ENCODE data around the gene IL12RB1.

DNA sequence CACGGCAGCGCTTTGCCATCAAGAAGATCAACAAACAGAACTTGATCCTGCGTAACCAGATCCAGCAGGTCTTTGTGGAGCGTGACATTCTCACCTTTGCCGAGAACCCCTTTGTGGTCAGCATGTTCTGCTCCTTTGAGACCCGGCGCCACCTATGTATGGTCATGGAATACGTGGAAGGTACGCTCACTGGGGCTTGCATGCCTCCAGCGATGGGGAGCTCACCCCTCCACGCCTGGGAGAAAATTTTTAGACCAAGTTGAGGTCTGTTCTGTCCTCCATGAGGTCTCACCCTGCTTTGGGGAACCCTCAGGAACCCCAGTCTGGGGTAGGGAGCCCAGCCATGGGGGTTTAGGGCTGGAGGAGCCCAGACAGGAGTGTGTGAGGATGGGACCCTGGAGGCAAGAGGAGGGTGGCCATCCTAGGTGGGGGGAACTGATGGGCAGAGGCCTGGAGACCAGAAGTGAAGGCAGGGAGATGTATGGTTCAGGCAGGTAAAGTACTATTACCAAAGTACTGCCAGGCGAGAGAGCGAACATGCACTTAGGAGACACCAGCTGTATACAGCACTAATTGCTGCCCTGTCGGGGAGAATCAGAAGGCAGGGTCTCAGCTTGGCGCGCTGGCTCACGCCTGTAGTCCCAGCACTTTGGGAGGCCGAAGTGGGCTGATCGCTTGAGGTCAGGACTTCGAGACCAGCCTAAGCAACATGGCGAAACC, 43.9 kb upstream of the IL12RB1 start:
- TF ChIP-seq, protein P1, sequence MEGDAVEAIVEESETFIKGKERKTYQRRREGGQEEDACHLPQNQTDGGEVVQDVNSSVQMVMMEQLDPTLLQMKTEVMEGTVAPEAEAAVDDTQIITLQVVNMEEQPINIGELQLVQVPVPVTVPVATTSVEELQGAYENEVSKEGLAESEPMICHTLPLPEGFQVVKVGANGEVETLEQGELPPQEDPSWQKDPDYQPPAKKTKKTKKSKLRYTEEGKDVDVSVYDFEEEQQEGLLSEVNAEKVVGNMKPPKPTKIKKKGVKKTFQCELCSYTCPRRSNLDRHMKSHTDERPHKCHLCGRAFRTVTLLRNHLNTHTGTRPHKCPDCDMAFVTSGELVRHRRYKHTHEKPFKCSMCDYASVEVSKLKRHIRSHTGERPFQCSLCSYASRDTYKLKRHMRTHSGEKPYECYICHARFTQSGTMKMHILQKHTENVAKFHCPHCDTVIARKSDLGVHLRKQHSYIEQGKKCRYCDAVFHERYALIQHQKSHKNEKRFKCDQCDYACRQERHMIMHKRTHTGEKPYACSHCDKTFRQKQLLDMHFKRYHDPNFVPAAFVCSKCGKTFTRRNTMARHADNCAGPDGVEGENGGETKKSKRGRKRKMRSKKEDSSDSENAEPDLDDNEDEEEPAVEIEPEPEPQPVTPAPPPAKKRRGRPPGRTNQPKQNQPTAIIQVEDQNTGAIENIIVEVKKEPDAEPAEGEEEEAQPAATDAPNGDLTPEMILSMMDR (IDR thresholded peaks at IDR 0.05): no peak
- TF ChIP-seq POLR2A (IDR thresholded peaks at IDR 0.05): no peak

Measured in stomach (tissue), 4 donors.